Endothelial cell of umbilical vein (primary cell): ENCODE results near the gene VIPR1. TPM values are rescaled to one million over a fixed set of nuclear protein-coding genes. Genes with fewer than 3 reads are reported as not detected.

Experiments
- BruUV-seq: library from RNA; stranded (reverse); fragments of 400-500 nt; replicated peaks from 2 replicates; lab custom pipeline; 2021; lab: Mats Ljungman, UMichigan
- CTCF ChIA-PET: fragments of 300-600, 350-600 bp; sonication (Branson Sonifier 250); formaldehyde crosslinking; loops from one replicate; lab custom pipeline; 2021; ENCODE audit warnings: antibody characterized with exemption, inconsistent platforms; lab: Charles Lee
- POLR2A ChIA-PET: fragments of 300-600, 350-600 bp; sonication (Branson Sonifier 250); formaldehyde crosslinking; loops from one replicate; lab custom pipeline; 2021; ENCODE audit warnings: antibody characterized with exemption, inconsistent platforms; lab: Charles Lee
- DNase-seq: peaks from one replicate; pipeline ENCODE4 v3.0.0-alpha.2; 2011; ENCODE audit warnings: low read depth, low spot score
- FAIRE-seq: peaks from 2 replicates; lab custom pipeline; 2011; peaks lifted over from hg19 to GRCh38; lab: Jason Lieb, UNC
- H2AFZ ChIP-seq: 2 replicates; pipeline ENCODE4 v1.6.0; 2012; ENCODE audit warnings: low read depth, low read length, control low read depth, inconsistent platforms
- H3K27ac ChIP-seq: 2 replicates; pipeline ENCODE4 v1.5.1; 2011; ENCODE audit warnings: low read depth, mild to moderate bottlenecking, control low read depth, low read length, moderate library complexity; ENCODE audit not compliant: insufficient read depth
- H3K27me3 ChIP-seq, 2 experiments: 2 replicates each; pipeline versions ENCODE4 v1.6.0 to v1.6.1; 2011; ENCODE audit warnings: low read length in 2 of 2, mixed read lengths in 1 of 2; ENCODE audit not compliant: control insufficient read depth in 2 of 2, insufficient read depth in 2 of 2
- H3K36me3 ChIP-seq, 2 experiments: 2 replicates in 1 of 2; 3 replicates in 1 of 2; pipeline ENCODE4 v1.5.1; 2011; ENCODE audit warnings: low read length in 2 of 2, mild to moderate bottlenecking in 1 of 2, moderate library complexity in 1 of 2; ENCODE audit not compliant: control insufficient read depth in 2 of 2, insufficient read depth in 2 of 2; ENCODE audit errors: extremely low read depth in 1 of 2
- H3K4me1 ChIP-seq: 3 replicates; pipeline ENCODE4 v1.5.1; 2011; ENCODE audit warnings: mild to moderate bottlenecking, low read length; ENCODE audit not compliant: control insufficient read depth, insufficient read depth; ENCODE audit errors: extremely low read depth
- H3K4me2 ChIP-seq: 2 replicates; pipeline ENCODE4 v1.6.1; 2011; ENCODE audit warnings: low read length, control low read depth, mixed read lengths; ENCODE audit not compliant: insufficient read depth
- H3K4me3 ChIP-seq, 3 experiments: fragments of 200-600 bp in 1 of 3; sonication (generic), shearing (Covaris generic) in 1 of 3; replicated peaks in 1 of 3; 2 replicates each; pipeline ENCODE4 v1.5.1; 2011 to 2016; ENCODE audit warnings: control low read depth in 3 of 3, low read length in 3 of 3, mild to moderate bottlenecking in 2 of 3, inconsistent platforms in 1 of 3, low read depth in 1 of 3, moderate library complexity in 1 of 3; ENCODE audit not compliant: insufficient read depth in 1 of 3
- H3K79me2 ChIP-seq: 2 replicates; pipeline ENCODE4 v1.6.0; 2012; ENCODE audit warnings: low read length, inconsistent platforms; ENCODE audit not compliant: control insufficient read depth, insufficient read depth
- H3K9ac ChIP-seq: replicated peaks from 2 replicates; pipeline ENCODE3; 2011; ENCODE audit warnings: low read length, control low read depth; ENCODE audit not compliant: insufficient read depth; ENCODE audit errors: extremely low read depth
- H3K9me1 ChIP-seq: replicated peaks from 3 replicates; pipeline ENCODE4 v1.6.0; 2011; ENCODE audit warnings: mild to moderate bottlenecking, low read length; ENCODE audit not compliant: control insufficient read depth, insufficient read depth; ENCODE audit errors: extremely low read depth
- H3K9me3 ChIP-seq: replicated peaks from 2 replicates; pipeline ENCODE4 v1.5.1; 2012; ENCODE audit warnings: low read length, inconsistent platforms; ENCODE audit not compliant: control insufficient read depth, insufficient read depth
- H4K20me1 ChIP-seq: replicated peaks from 2 replicates; pipeline ENCODE3; 2011; ENCODE audit warnings: mild to moderate bottlenecking, low read length; ENCODE audit not compliant: control insufficient read depth, insufficient read depth; ENCODE audit errors: extremely low read depth
- CTCF ChIP-seq, 2 donors: IDR thresholded peaks; 1 replicate in 1 of 2; 2 replicates in 1 of 2; pipeline ENCODE4 v1.5.1; 2011; ENCODE audit warnings: low read length in 2 of 2, mild to moderate bottlenecking in 2 of 2, moderate library complexity in 2 of 2, control low read depth in 1 of 2, inconsistent platforms in 1 of 2, low read depth in 1 of 2; ENCODE audit not compliant: insufficient read depth in 1 of 2; ENCODE audit errors: extremely low read depth in 1 of 2
- EZH2 ChIP-seq: IDR thresholded peaks from 2 replicates; pipeline ENCODE4 v1.6.1; 2012; ENCODE audit warnings: borderline replicate concordance, low read depth, mild to moderate bottlenecking, moderate library complexity, low read length, inconsistent platforms; ENCODE audit not compliant: severe bottlenecking
- FOS ChIP-seq: IDR thresholded peaks from 2 replicates; pipeline ENCODE4 v1.6.1; 2011; ENCODE audit warnings: mild to moderate bottlenecking, low read length, moderate library complexity, borderline replicate concordance; ENCODE audit not compliant: insufficient read depth
- GATA2 ChIP-seq: IDR thresholded peaks from 2 replicates; pipeline ENCODE4 v1.7.0; 2011; ENCODE audit warnings: low read depth, mild to moderate bottlenecking, moderate library complexity, mixed read lengths, low read length; ENCODE audit not compliant: insufficient read length, insufficient read depth
- JUN ChIP-seq: IDR thresholded peaks from 2 replicates; pipeline ENCODE4 v1.6.1; 2011; ENCODE audit warnings: borderline replicate concordance, low read depth; ENCODE audit not compliant: insufficient read length, insufficient read depth
- MYC ChIP-seq: IDR thresholded peaks from one replicate; pipeline ENCODE4 v1.6.1; 2011; ENCODE audit warnings: mild to moderate bottlenecking, low read depth, low read length
- POLR2A ChIP-seq: IDR thresholded peaks from 2 replicates; pipeline ENCODE4 v1.6.1; 2012; ENCODE audit warnings: low read depth, mild to moderate bottlenecking, control low read depth, low read length
- POLR2AphosphoS5 ChIP-seq: IDR thresholded peaks from 2 replicates; pipeline ENCODE4 v1.6.1; 2012; ENCODE audit warnings: low read depth, mild to moderate bottlenecking, control low read depth, low read length, moderate library complexity; ENCODE audit not compliant: insufficient read depth
- dilution Hi-C: fragments of 300-500 bp; cut with MboI; formaldehyde crosslinking; loops from one replicate; pipeline ENCODE4 v1.15.0; 2019; ENCODE audit warnings: low sequenced_read_pairs; ENCODE audit not compliant: extremely low pct_ligation_motif_present
- intact Hi-C: fragments of 100-400 bp; cut with micrococcal nuclease; formaldehyde crosslinking; loops from one replicate; pipeline ENCODE4 v1.10.0; 2022
- polyA plus RNA-seq, 4 experiments: library from polyadenylated mRNA; depleted of rRNA in 3 of 4; stranded (reverse) in 3 of 4; unstranded in 1 of 4; fragments of >200 nt; gene quantifications; 2 replicates each; pipeline versions ENCODE4 v1.2.1 to v1.2.3, GENCODE V29; 2011 to 2012; ENCODE audit warnings: missing spikeins in 1 of 4
- total RNA-seq: library from RNA; stranded (reverse); gene quantifications from 2 replicates; pipeline ENCODE4 v1.2.3, GENCODE V29; 2021
- TF ChIP-seq, protein P1 (sequence below): IDR thresholded peaks from 2 replicates; pipeline ENCODE4 v1.6.1; 2011; ENCODE audit not compliant: insufficient read depth, insufficient read length

VIPR1 gene
- total and polyA plus RNA-seq, 2 donors (not counting 3 experiments of a cell fraction or from before 2014, with no cell fraction given), result 3.8 to 4.7 TPM

DNA sequence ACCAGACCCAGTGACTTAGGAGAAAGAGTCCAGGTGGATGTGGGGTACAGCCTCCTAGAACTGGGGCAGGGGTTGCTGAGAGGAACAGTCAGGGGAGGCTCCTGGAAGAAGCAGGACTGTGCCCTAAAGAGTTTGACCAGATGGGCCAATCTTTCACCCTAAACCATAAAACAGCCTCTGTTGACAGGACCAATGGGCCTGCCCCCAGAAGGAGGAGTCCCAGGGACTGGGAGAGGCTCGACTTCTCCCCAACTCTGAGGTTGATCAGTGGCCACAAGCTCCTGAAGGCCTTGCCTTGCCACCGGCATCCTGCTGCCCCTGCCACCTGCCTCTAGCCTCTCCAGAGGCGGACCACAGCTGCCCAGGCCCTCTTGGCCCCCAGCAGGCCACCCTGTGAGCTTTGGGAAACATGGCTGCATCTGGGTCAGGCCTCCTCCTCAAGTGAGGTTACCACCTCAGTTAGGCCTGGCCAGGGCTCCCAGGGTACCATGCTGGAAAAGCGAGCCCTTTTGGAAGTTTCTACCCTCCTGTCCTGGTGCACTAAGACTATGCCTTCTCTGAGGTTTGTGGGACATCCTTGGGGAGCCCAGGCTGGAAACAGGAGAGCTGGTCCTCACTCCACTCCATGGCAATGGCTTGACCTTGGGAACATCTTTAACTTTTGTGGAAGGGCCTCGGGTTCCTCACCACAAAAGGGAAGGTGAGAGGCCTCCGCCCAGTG lies 2.8 kb downstream of the VIPR1 start:
- Histone ChIP-seq H3K27ac (no peak overlapping the region), H3K9ac (no peak overlapping the region), H3K79me2 (no peaks in the 10 kb centered on the region), H4K20me1 (no peaks in the 10 kb centered on the region), H3K4me3 (no peak overlapping the region), H3K27me3 (peaks cover 14% of the 10 kb centered on the region in 2 experiments), H2AFZ (no peak overlapping the region), H3K9me1 (no peaks in the 10 kb centered on the region), H3K4me1 (peaks cover 6% of the 10 kb centered on the region), H3K36me3 (no peaks in the 10 kb centered on the region), H3K4me2 (no peak overlapping the region), H3K9me3 (no peaks in the 10 kb centered on the region)
- intact Hi-C loops, result no loop called here
- BruUV-seq, result no TSS peak
- no peak for TF ChIP-seq POLR2AphosphoS5
- TF ChIP-seq JUN, result no peak
- no peak for TF ChIP-seq FOS
- TF ChIP-seq, protein P1, sequence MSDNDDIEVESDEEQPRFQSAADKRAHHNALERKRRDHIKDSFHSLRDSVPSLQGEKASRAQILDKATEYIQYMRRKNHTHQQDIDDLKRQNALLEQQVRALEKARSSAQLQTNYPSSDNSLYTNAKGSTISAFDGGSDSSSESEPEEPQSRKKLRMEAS, result no peak
- TF ChIP-seq POLR2A, result no peak
- no peak for TF ChIP-seq CTCF (IDR thresholded peaks at IDR 0.05; ENCODE audit: extremely low read depth in 1 of 2, insufficient read depth in 1 of 2, low read depth in 1 of 2, low read length in 2 of 2)
- no peak for TF ChIP-seq MYC
- no peak for TF ChIP-seq GATA2
- no peak for TF ChIP-seq EZH2
- ChIA-PET CTCF (no interaction called here), POLR2A (no interaction called here)
- FAIRE-seq (no peak), DNase-seq (no peak)
- dilution Hi-C loops, result no loop called here
